Tibial artery (tissue), 4 donors: ENCODE measurements around the gene MRPL9.
"Not testable (repeated sequence)": the region's sequence is repeated elsewhere in the genome, so short reads cannot be mapped to it uniquely, and the experiment has no call there.

ENCODE experiments used
- DNase-seq, 2 donors: peaks; one replicate each; pipeline ENCODE4 v3.0.0-alpha.2; 2019
- H3K27ac ChIP-seq, 2 donors: fragments of 200-600 bp; sonication (generic) in 1 of 2; 1 replicate in 1 of 2; 2 replicates in 1 of 2; pipeline ENCODE4 v1.5.1; 2018 to 2019; ENCODE audit warnings: mild to moderate bottlenecking in 1 of 2
- H3K27me3 ChIP-seq, 2 donors: fragments of 200-600 bp; sonication (generic) in 1 of 2; one replicate each; pipeline versions ENCODE4 v1.5.1 to v1.6.0; 2016 to 2019
- H3K36me3 ChIP-seq, 3 donors: fragments of 200-600 bp; sonication (generic) in 2 of 3; one replicate each; pipeline ENCODE4 v1.5.1; 2016 to 2019; ENCODE audit warnings: mild to moderate bottlenecking in 2 of 3
- H3K4me1 ChIP-seq, 4 donors: fragments of 200-600 bp; sonication (generic) in 2 of 4; 1 replicate in 3 of 4; 2 replicates in 1 of 4; pipeline ENCODE4 v1.5.1; 2016 to 2019
- H3K4me3 ChIP-seq, 2 donors: fragments of 200-600 bp; sonication (generic) in 1 of 2; 1 replicate in 1 of 2; 2 replicates in 1 of 2; pipeline ENCODE4 v1.5.1; 2018 to 2019; ENCODE audit warnings: mild to moderate bottlenecking in 2 of 2
- H3K9me3 ChIP-seq, 3 donors: fragments of 200-600 bp; sonication (generic) in 1 of 3; one replicate each; pipeline ENCODE4 v1.5.1; 2016 to 2019
- CTCF ChIP-seq, 2 experiments: fragments of 200-600 bp in 1 of 2; fragments of 450-650 bp in 1 of 2; IDR thresholded peaks; one replicate each; pipeline ENCODE4 v1.5.1; 2017 to 2019; ENCODE audit warnings: antibody characterized with exemption in 2 of 2, mild to moderate bottlenecking in 1 of 2, moderate library complexity in 1 of 2
- intact Hi-C: fragments of 100-400 bp; cut with DNase I; formaldehyde crosslinking; loops from one replicate; pipeline ENCODE4 v1.15.0; 2023; ENCODE audit warnings: low total_unique reads

Gene MRPL9

GRCh38 chr1:151782741-151783140, 19.4 kb upstream of the MRPL9 start:
- intact Hi-C loops = no loop called here
- H3K36me3 ChIP-seq = peaks cover 0 to 45% (median 16%) of the 10 kb centered on the region in 3 donors
- TF ChIP-seq CTCF (IDR thresholded peaks at IDR 0.05) = no peak

GRCh38 chr1:151782026-151782425, 18.7 kb upstream of the MRPL9 start:
- H3K4me3 ChIP-seq, DNase-seq, H3K27me3 ChIP-seq, H3K4me1 ChIP-seq, H3K27ac ChIP-seq, H3K9me3 ChIP-seq, intact Hi-C loops: not testable (repeated sequence)
- H3K36me3 ChIP-seq = peaks cover 0 to 49% (median 18%) of the 10 kb centered on the region in 3 donors

More at GRCh38 chr1:151782741-151783140, 19.4 kb upstream of the MRPL9 start:
- no peak overlapping the region for H3K4me3 ChIP-seq
- no peak for DNase-seq
- H3K4me1 ChIP-seq = no peaks in the 10 kb centered on the region
- H3K9me3 ChIP-seq = no peaks in the 10 kb centered on the region
- H3K27me3 ChIP-seq = no peaks in the 10 kb centered on the region
- H3K27ac ChIP-seq = no peak overlapping the region

GRCh38 chr1:151780736-151781135, 17.4 kb upstream of the MRPL9 start:
- H3K27me3 ChIP-seq, H3K27ac ChIP-seq, H3K4me3 ChIP-seq, H3K9me3 ChIP-seq, DNase-seq, intact Hi-C loops, H3K4me1 ChIP-seq: not testable (repeated sequence)
- peaks cover 0 to 62% (median 23%) of the 10 kb centered on the region in 3 donors for H3K36me3 ChIP-seq

- no peaks in the 10 kb centered on the region for H3K9me3 ChIP-seq
- intact Hi-C loops = no loop called here
- no peak for DNase-seq
- peaks cover 0 to 71% (median 32%) of the 10 kb centered on the region in 3 donors for H3K36me3 ChIP-seq
- H3K4me3 ChIP-seq = no peak overlapping the region
- TF ChIP-seq CTCF (IDR thresholded peaks at IDR 0.05) = no peak
- no peak overlapping the region for H3K27ac ChIP-seq
- H3K27me3 ChIP-seq = no peaks in the 10 kb centered on the region
- no peaks in the 10 kb centered on the region for H3K4me1 ChIP-seq
Measured at GRCh38 chr1:151779852-151780251, 16.6 kb upstream of the MRPL9 start.

- no peak for TF ChIP-seq CTCF (IDR thresholded peaks at IDR 0.05)
- Histone ChIP-seq H3K4me1 (no peaks in the 10 kb centered on the region), H3K4me3 (no peak overlapping the region), H3K36me3 (peaks cover 0 to 87% (median 38%) of the 10 kb centered on the region in 3 donors), H3K27me3 (no peaks in the 10 kb centered on the region), H3K9me3 (no peaks in the 10 kb centered on the region), H3K27ac (no peak overlapping the region)
- DNase-seq = no peak
- intact Hi-C loops = no loop called here
Measured at GRCh38 chr1:151777317-151777716, 14.0 kb upstream of the MRPL9 start.

- H3K27ac ChIP-seq = no peak overlapping the region
- intact Hi-C loops = no loop called here
- H3K4me1 ChIP-seq = no peaks in the 10 kb centered on the region
- no peak for DNase-seq
- H3K27me3 ChIP-seq = no peaks in the 10 kb centered on the region
- TF ChIP-seq CTCF (IDR thresholded peaks at IDR 0.05) = no peak
- no peaks in the 10 kb centered on the region for H3K9me3 ChIP-seq
- peaks cover 0 to 80% (median 37%) of the 10 kb centered on the region in 3 donors for H3K36me3 ChIP-seq
- H3K4me3 ChIP-seq = no peak overlapping the region
Measured at GRCh38 chr1:151776665-151777062, 13.4 kb upstream of the MRPL9 start.
